ENCODE measurements around the gene F8.

- TF ChIP-seq CTCF (IDR thresholded peaks at IDR 0.05) = no peak
- no peak for TF ChIP-seq POLR2A (IDR thresholded peaks at IDR 0.05)
- peak; percentile 40 for TF ChIP-seq POLR2AphosphoS5 (IDR thresholded peaks at IDR 0.05)
These were observed 42.7 kb upstream of the F8 start for GRCh38 chrX:155065035-155065734.
